Measurements from ENCODE around the gene C10orf143. TPM values are rescaled to one million over a fixed set of nuclear protein-coding genes. Genes with fewer than 3 reads are reported as not detected.

C10orf143 gene
- total RNA-seq, 1 donor from 2014 or later = 0.26 TPM

DNA sequence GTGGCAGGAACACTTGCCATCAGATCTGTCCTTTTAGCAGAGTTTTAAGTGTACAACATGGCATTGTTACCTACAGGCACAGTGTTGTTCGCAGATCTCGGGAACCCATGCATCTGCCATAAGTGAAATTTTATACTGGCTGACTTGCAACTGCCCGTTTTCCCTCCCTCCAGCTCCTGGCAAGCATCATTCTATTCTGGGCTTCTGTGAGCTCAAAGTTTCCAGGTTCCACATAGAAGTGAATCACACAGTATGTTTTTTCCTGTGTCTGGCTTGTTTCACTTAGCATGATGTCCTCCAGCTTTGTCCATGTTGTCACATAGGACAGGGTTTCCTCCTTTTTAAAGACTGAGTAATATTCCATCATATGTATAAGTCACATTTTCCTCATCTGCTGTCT lies 56.6 kb downstream of the C10orf143 start:
- DNase-seq (ENCODE audit: low read depth in 2 of 2) = no peak

- DNase-seq (ENCODE audit: low read depth in 2 of 2) = no peak
Measured at GRCh38 chr10:130053561-130053960, 57.1 kb downstream of the C10orf143 start.

GRCh38 chr10:130052193-130052592 lies 58.4 kb downstream of the C10orf143 start:
- no peak for DNase-seq (ENCODE audit: low read depth in 2 of 2)

DNA sequence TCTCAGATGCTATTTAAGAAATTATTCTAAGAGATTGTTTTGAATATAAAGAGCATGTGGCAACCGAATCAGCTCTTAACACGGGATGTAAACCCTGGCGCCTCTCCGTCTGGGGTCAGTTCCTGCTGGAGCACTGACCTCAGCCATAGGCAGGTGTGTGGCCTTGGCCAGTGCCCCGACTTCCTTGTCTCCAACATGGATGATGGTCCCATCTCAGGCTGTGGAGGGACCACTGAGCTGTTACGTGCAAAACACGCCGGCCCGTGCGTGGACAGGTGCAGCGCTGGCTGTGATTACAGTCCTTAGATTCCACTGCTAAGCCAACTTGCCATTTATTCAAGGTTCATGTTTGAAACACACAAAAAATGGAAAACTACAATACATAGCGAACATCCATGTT lies 59.9 kb downstream of the C10orf143 start:
- no peak for DNase-seq (ENCODE audit: low read depth in 2 of 2)

DNA sequence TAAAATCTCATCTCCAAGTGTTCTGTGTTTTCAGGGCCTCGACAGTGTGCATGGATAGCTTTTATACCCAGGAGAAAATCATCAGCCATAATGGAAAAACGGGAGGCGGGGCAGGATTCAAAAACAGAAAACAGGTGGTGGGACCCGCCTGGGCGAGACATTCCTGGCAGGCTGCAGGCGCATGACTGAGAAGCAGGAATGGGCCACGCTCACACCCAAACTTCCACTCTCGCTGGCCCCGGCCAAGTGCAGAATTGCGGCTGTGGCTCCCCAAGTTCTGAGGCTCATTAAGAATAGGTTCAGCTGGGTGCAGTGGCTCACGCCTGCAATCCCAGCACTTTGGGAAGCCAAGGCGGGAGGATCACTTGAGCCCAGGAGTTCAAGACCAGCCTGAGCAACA lies 60.6 kb downstream of the C10orf143 start:
- no peak for DNase-seq (ENCODE audit: low read depth in 2 of 2)

GRCh38 chr10:130049244-130049643 lies 61.4 kb downstream of the C10orf143 start:
- DNase-seq (ENCODE audit: low read depth in 2 of 2) = no peak

GRCh38 chr10:130048081-130048480 lies 62.5 kb downstream of the C10orf143 start:
- DNase-seq (ENCODE audit: low read depth in 2 of 2) = no peak

GRCh38 chr10:130047336-130047735 lies 63.3 kb downstream of the C10orf143 start:
- no peak for DNase-seq (ENCODE audit: low read depth in 2 of 2)

GRCh38 chr10:130046591-130046990 lies 64.0 kb downstream of the C10orf143 start:
- DNase-seq (ENCODE audit: low read depth in 2 of 2) = no peak

- no peak for DNase-seq (ENCODE audit: low read depth in 2 of 2)
Measured at GRCh38 chr10:130045801-130046321, 64.8 kb downstream of the C10orf143 start.

- DNase-seq (ENCODE audit: low read depth in 2 of 2) = no peak
Measured at GRCh38 chr10:130045091-130045652, 65.5 kb downstream of the C10orf143 start.

DNA sequence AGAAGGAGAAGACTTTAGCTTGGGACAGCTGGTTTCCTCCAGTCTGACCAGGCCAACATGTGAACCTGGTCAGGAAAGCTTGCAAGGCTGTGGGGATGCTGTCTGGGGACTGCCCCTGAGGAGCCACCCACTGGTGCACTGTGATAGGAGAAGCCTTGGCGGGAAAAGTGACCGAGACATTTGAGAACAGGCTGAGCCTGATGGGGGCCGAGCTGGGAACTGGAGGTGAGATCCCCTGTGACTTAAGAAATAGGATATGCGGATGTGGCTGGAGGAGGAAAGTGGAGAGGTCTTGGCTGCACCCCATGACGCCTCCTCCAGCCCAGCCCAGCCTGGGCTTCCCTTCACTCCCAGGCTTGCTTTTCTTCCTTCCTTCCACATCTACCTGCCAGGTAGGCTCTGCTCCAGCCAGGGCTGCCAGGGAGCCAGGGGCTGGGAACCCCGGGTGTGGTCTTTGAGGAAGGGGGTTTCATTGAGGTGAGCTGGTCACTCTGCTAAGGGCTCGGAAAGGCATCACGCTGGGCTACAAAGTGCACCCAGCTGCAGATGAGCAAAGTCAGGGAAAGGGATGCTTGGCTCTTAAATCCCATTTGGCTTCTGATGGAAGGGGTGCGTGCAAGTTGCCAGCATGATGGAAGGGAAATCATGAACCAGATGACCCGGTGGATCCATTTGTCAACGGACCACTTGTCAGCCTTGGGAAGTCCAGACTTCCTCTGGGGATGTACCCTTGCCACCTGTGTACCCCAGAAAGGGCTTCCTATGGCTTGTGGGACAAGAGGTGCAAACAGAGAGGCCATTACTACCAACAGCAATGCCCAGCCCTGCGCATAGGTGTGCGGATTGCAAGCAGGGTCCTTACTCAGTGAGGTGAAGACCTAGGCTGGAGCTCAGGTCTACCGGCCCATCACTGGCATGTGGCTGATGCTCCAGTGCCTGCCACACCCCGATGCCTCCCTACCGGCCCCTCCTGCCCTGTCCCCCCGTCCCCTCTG lies 66.3 kb downstream of the C10orf143 start:
- DNase-seq (ENCODE audit: low read depth in 2 of 2) = no peak

- DNase-seq (ENCODE audit: low read depth in 2 of 2) = no peak
Measured at GRCh38 chr10:130043491-130043890, 67.1 kb downstream of the C10orf143 start.

- DNase-seq (ENCODE audit: low read depth in 2 of 2) = no peak
Measured at GRCh38 chr10:130042381-130042780, 68.2 kb downstream of the C10orf143 start.

DNA sequence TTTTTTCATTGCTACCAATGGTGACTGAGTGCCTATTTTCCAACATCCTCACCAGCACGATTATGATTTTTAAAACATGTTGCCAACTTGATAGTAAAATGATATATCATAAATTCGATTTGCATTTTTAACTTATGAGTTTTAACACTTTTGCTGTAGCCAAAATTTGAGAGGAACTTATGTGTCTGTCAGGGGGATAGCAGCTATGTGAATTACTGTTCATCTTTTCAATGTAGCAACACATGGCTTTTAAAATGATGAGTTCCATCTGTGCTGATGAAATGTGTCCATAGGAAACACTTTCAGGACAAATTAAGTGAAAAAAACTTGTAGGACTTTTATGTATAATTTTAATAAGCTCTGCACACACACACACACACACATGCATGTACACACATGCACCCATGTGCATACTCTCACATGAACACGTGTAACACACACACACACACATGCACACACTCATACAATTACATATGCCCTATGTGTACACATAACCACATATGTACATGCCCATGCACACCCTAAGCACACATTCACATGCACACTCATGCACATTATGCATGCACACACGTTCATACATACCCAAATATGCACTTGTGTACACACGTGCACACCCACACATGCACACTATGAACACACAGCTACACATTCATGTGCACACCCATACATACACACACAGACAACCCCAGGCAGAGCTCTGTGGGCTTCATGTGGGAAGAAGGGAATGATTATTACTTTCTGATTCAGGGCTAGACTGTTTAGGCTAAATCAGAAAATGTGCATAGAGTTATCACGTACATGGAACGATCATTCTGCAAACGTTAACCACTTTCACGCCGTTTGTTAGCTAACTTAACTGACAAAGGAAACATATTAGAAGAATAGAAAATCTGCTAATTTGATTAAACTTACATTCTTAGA lies 68.9 kb downstream of the C10orf143 start:
- DNase-seq (ENCODE audit: low read depth in 2 of 2) = no peak

GRCh38 chr10:130040817-130041330 lies 69.8 kb downstream of the C10orf143 start:
- no peak for DNase-seq (ENCODE audit: low read depth in 2 of 2)

DNA sequence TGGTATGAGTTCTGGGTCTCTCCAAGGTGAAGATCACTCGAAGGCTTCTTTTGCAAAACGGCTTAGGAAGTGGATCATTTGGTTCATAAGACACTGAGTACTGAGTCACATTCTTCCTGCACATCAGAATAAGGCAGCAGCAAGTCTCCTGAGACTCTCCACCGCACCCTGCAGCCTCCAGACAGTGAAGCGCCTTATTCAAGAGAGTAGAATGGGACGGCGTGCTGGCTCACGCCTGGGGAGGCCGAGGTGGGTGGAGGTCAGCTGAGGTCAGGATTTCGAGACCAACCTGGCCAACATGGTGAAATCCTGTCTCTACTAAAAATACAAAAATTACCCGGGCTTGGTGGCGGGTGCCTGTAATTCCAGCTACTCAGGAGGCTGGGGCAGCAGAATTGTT lies 70.3 kb downstream of the C10orf143 start:
- DNase-seq (ENCODE audit: low read depth in 2 of 2) = no peak

- DNase-seq (ENCODE audit: low read depth in 2 of 2) = no peak
Measured at GRCh38 chr10:130039141-130039540, 71.5 kb downstream of the C10orf143 start.

DNA sequence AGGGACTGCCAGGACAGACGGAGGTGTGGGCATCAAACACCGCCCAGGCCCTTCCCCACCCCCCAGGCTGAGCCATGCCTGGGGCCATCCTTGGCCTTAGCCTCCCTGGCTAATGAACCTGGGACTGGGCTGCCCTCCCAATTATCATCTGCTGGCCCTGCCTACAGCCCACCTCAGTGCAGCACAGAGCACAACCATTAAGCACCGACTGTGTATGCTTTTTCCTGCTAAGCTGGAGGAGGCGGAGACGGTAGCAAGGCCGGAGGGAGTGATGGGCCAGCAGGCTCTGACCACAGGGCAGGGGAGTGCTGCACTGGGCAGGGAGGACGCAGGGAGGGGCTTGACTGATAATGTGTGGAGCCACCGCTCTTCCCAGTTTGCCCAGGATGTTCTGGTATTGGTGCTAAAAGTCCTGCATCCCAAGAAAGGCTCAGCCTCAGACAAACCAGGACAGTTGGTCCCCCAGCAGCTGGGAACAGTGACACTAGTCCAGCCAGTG lies 72.0 kb downstream of the C10orf143 start:
- DNase-seq (ENCODE audit: low read depth in 2 of 2) = no peak

DNA sequence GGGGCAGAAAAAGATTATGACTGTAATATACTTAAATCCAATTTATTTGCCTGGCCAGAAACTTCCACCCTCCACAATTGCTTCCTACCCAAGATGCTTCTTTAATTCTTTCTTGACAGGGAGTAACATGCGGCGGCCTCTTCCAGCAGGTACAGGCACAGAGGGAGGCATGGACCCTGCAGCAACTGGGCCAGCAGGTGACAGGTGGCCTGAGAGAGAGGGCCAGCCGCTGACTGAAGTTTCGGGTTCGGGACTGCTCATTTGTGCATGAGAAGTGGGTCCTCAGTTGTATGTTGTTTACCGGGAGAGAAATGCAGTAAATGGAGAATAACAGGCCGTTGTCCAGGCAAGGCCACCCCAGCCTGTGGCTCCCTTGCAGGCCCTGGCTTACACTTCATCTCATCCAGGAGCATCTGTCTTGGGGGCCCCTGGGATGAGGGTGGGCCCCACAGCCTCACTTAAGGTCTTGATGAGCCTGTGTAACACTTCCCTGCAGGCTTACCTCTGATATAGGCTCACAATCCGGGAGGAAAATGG lies 72.5 kb downstream of the C10orf143 start:
- DNase-seq (ENCODE audit: low read depth in 2 of 2) = no peak

- DNase-seq (ENCODE audit: low read depth in 2 of 2) = no peak
Measured at GRCh38 chr10:130037169-130037661, 73.4 kb downstream of the C10orf143 start.

All from dermis microvascular lymphatic vessel endothelial cell (primary cell).